Camera-type eye (tissue), 1 donor: ENCODE results near the gene ELAVL1. TPM values are rescaled to one million over a fixed set of nuclear protein-coding genes. Genes with fewer than 3 reads are reported as not detected.

ENCODE experiments used
- total RNA-seq: library from RNA; depleted of rRNA; stranded (reverse); fragments of >200 nt; gene quantifications from one replicate; pipeline ENCODE4 v1.2.3, GENCODE V29; 2014

ELAVL1 gene
- 68.1 TPM for total RNA-seq

DNA sequence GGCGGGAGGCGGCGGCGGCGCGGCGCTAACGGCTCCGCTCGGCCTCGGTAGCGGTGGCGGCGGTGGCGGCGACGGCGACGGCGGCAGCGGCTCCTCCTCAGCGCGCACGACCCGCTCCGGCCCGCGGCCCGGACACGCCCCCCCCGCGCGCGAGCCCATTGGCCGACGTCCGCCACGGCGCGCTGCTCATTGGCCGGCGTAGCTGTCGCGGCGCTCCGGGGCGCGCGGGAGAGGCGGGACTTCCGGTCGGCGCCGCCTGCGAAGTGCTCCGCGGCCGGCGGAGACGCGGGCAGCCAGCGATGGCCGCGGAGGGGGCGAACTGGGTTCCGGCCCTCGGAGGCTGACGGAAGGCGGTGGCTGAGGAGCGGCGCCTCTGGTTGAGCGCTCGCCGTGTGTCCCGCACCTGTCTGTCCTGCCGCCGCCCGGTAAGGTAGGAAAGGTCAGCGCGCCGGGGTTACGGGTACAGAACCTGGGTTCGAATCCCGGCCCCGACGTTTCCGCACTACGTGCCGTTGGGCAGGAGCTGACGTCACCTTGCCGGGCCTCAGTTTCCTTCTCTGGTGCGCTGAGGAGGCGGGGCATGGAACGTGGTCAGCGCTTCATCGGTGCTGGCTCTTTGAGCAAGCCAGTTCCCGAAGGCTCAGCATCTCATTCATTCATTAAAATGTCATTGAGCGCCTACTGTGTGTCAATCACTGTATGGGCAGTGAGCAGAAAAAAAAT is at the start of gene ELAVL1:
ELAVL1 (minus strand) TSS at position 108 of the 723 bp plus-strand sequence. CDS start 13,826 bp downstream, outside the sequence.

DNA sequence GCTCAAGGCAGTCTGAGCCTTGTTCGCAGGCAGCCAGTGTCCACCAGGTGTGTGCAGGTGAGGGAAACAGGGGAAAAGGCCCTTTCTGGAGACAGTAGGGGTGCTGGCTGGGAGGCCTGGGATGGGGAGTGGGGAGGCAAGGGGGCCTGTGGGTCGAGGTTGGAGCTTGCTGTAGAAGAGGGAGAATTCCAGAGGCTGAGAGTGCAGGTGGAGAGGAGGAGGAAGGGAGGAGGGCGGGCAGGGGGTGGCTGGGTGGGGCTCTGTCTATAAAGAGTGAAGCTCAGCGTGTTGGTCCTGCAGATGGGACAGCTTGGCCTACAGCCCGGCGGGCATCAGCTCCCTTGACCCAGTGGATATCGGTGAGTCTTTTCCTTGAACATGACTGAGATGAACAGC is 47.0 kb upstream of the ELAVL1 start, which contains the start of gene CCL25:
CCL25 (plus strand) TSS at position 297 of the 396 bp plus-strand sequence. CDS start 290 bp downstream, outside the sequence.

DNA sequence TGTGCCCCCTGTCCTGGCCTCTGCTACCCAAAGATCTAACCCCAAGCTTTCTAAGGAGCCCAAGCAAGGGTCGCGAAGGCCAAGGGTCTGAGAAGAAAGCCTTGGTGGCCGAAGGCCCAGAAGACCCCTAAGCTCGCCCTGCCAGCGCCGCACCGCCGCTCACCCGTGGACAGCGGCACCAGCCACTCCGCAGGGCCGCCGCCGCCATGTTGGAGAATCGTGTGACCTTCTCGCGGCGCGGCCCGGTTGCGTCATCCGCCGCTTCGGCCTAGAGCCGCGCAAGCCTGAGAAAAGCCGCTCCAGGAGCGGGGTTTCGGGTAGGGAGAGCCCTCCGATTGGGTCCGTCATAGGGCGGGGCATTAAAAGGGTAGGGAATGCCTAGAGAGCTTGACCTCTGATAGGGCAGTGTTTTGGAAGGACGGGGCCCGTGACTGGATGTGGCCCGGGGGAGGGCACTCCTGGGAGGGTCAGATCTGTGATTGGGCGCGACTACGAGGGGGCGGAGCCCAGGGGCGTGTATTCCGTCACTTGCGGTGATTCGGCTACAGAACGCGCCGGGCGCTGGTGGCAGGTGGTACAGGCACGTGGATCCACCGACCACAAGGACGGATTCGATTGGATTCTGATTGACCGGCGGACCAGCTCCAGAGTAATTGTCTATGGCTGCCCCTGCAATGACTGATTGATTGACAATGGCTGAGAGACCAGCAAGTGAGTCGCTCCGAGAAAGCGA is 61.8 kb downstream of the ELAVL1 start, which contains the start of gene TIMM44:
TIMM44 (minus strand) TSS at position 223 of the 733 bp plus-strand sequence; CDS start at position 208, 15 bp downstream.

DNA sequence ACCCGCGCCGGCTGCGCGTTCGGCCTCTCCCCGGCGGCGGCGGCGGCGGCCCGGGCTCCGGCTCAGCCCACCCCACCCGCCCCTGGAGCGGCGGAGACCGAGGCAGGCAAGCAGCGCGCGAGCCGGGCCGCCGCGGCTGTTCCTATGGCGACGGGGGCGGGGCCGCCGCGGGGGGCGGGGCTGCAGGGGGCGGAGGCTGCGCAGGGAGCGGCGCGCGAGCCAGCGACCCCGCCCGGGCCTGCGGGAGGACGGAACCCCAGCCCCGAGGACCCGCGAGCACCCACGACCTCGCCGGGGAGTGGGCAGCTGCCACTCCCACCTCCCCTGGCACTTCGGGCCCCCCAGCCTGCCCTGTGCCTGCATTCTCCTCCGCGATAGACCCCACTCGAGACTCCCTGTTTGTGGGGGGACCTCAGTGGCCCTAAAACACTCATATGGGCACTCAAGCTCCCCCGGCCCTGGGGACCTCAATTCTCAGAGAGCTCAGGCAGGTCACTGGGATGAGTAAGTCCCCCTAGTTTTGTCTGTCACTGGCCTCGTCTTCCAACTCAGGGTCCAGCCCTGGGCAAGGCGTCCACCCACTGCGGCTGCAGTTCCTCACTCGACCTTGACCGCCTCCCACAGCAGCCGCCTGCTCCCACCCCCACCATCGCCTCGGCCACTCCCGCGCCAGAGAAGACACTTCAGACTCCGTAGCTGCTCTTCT is 79.3 kb downstream of the ELAVL1 start, which contains the start of gene CTXN1:
CTXN1 (minus strand) TSS at position 115 of the 706 bp plus-strand sequence. CDS start 597 bp downstream, outside the sequence.

DNA sequence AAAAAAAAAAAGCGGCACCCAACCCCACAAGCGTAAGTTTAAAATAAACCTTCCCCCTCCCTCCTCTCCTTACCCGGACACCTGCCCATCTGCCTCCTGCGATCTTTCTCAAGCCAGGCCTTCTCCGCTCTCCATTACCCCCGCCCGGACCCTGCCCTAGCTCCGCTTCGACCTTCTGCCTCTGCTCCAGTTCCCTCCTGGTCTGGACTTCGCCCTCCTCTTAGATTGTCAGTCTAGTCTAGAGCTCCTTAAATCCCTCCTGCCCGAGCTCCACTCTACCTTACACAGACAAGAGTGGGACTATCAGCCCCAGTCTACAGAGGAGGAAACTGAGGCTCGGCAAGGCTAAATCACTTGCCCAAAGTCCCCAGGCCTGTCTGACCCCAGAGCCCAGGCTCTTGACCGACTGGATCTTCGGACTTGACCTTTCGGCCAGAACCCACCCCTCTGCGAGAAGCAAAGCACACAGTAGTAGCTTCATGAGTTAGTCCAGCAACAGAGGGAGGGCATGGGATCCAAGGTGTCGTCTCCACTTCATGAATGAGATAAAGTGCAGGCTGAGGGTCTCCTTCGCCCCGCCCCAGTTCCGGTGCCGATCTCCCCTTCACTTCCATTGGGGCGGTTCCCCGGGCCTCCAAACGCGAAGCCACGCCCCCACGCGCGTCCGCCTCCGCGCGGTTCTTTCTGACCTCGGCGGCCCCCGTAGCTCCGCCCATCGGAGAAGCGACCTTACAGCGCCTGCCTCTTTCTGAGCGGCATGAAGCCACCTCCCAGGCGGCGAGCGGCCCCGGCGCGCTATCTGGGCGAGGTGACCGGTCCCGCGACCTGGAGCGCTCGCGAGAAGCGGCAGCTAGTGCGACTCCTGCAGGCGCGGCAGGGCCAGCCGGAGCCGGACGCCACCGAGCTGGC is 85.6 kb downstream of the ELAVL1 start, which contains the start of gene SNAPC2:
SNAPC2 (plus strand) TSS at position 729 of the 909 bp plus-strand sequence; CDS start at position 758, 29 bp downstream.

DNA sequence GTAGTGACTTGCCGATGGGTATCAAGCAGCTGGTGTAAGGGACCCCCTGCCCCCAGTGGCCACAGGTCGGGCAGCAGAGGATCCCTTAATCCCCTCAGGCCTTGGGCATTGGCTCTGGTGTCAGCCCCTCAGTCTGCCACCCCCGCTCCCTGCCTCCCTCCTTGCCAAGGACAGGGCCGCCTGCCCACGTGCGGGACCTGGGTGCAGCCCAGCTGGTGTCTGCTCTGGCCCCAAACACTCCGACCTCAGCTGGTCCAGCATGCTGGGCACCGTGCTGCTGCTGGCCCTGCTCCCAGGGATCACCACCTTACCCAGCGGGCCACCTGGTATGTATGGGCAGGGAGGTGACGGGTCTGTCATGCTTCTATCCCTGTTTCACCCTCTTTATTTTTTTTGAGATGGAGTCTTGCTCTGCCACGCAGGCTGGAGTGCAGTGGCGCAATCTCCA is 90.8 kb downstream of the ELAVL1 start, which contains the start of gene TGFBR3L:
TGFBR3L (plus strand) TSS at position 233 of the 448 bp plus-strand sequence.

Other genes starting within 250 kb of the ELAVL1 start
- 0.27 TPM for gene CLEC4M, start 242.4 kb downstream of the ELAVL1 start, total RNA-seq
- 26.1 TPM for gene EVI5L, start 175.4 kb downstream of the ELAVL1 start, total RNA-seq
- 4.7 TPM for gene PRR36, start 131.3 kb downstream of the ELAVL1 start, total RNA-seq
- 0.33 TPM for gene LRRC8E, start 117.1 kb downstream of the ELAVL1 start, total RNA-seq
- 20.3 TPM for gene MAP2K7, start 101.8 kb downstream of the ELAVL1 start, total RNA-seq
- not detected for gene TGFBR3L, start 90.8 kb downstream of the ELAVL1 start, total RNA-seq
- 7.1 TPM for gene SNAPC2, start 85.3 kb downstream of the ELAVL1 start, total RNA-seq
- gene CTXN1, start 79.5 kb downstream of the ELAVL1 start, total RNA-seq = 10.9 TPM
- gene TIMM44, start 62.0 kb downstream of the ELAVL1 start, total RNA-seq = 52.4 TPM
- gene CCL25, start 47.1 kb upstream of the ELAVL1 start, total RNA-seq = not detected
- 9.1 TPM for gene FBN3, start 144.0 kb upstream of the ELAVL1 start, total RNA-seq
- gene CERS4, start 203.7 kb upstream of the ELAVL1 start, total RNA-seq = 76.6 TPM